ENCODE data around the gene REN. TPM values are rescaled to one million over a fixed set of nuclear protein-coding genes. Genes with fewer than 3 reads are reported as not detected.
A peak's percentile ranks its signal among the peaks of the same experiment; 100 is the strongest.

Gene REN
- total and polyA plus RNA-seq, 2 of the 13 experiments (the other 11 are each of a cell fraction or from before 2014, with no cell fraction given): not detected

- TF ChIP-seq ZBTB34 (CRISPR knock-in tag; IDR thresholded peaks at IDR 0.05) (0 out of 2 replicates have a peak, but pooled peaks have one; percentile 30), ZBTB46 (CRISPR knock-in tag; IDR thresholded peaks at IDR 0.05; ENCODE audit: borderline replicate concordance) (no peak), ZNF256 (CRISPR knock-in tag; conservative IDR thresholded peaks at IDR 0.05) (no peak), PPARG (CRISPR knock-in tag; conservative IDR thresholded peaks at IDR 0.05) (no peak), ZNF326 (CRISPR knock-in tag; IDR thresholded peaks at IDR 0.05; ENCODE audit: borderline replicate concordance) (no peak), ZNF468 (CRISPR knock-in tag; IDR thresholded peaks at IDR 0.05) (no peak), SMC3 (IDR thresholded peaks at IDR 0.05; ENCODE audit: low read length) (no peak), ZNF281 (CRISPR knock-in tag; IDR thresholded peaks at IDR 0.05; ENCODE audit: borderline replicate concordance) (peak; percentile 87), HNF4A (CRISPR knock-in tag; IDR thresholded peaks at IDR 0.05) (peak; percentile 88), SALL1 (CRISPR knock-in tag; IDR thresholded peaks at IDR 0.05) (peak; percentile 71), TGIF2 (CRISPR knock-in tag; IDR thresholded peaks at IDR 0.05) (no peak), ZNF430 (CRISPR knock-in tag; IDR thresholded peaks at IDR 0.05) (no peak), ZFAT (CRISPR knock-in tag; conservative IDR thresholded peaks at IDR 0.05) (no peak), HNF4G (IDR thresholded peaks at IDR 0.05; ENCODE audit: borderline replicate concordance, low read depth, low read length) (peak; percentile 50), HNF4G (CRISPR knock-in tag; IDR thresholded peaks at IDR 0.05; ENCODE audit: borderline replicate concordance, low read depth) (no peak), ZBTB7A (CRISPR knock-in tag; IDR thresholded peaks at IDR 0.05) (peak; percentile 35; the same call in 1 of the 2 replicates), NR2C2 (CRISPR knock-in tag; IDR thresholded peaks at IDR 0.05; ENCODE audit: borderline replicate concordance) (peak; percentile 44; the same call in 1 of the 2 replicates), GMEB1 (CRISPR knock-in tag; IDR thresholded peaks at IDR 0.05; ENCODE audit: borderline replicate concordance) (no peak), SP1 (IDR thresholded peaks at IDR 0.05) (no peak), SP1 (CRISPR knock-in tag; IDR thresholded peaks at IDR 0.05) (no peak)
Measured at GRCh38 chr1:204142032-204142974, 23.8 kb downstream of the REN start (continued).

Measured in HepG2 (cell line).